ENCODE data around the gene CLCC1. TPM values are rescaled to one million over a fixed set of nuclear protein-coding genes. Genes with fewer than 3 reads are reported as not detected.
"Not testable (repeated sequence)": the region's sequence is repeated elsewhere in the genome, so short reads cannot be mapped to it uniquely, and the experiment has no call there.

The CLCC1 gene
- total RNA-seq, 4 donors from 2014 or later = 14.4 to 56.1 (median 18.9) TPM

- Histone ChIP-seq H3K4me1 (no peaks in the 10 kb centered on the region), H3K9me3 (no peaks in the 10 kb centered on the region), H3K4me3 (no peak overlapping the region), H3K36me3 (peaks cover 0 to 34% (median 0%) of the 10 kb centered on the region in 3 donors), H3K27me3 (no peaks in the 10 kb centered on the region), H3K27ac (no peak overlapping the region)
- no peak for DNase-seq
- TF ChIP-seq CTCF (IDR thresholded peaks at IDR 0.05) = no peak
These were observed 15.3 kb downstream of the CLCC1 start for GRCh38 chr1:108947871-108948525.

DNA sequence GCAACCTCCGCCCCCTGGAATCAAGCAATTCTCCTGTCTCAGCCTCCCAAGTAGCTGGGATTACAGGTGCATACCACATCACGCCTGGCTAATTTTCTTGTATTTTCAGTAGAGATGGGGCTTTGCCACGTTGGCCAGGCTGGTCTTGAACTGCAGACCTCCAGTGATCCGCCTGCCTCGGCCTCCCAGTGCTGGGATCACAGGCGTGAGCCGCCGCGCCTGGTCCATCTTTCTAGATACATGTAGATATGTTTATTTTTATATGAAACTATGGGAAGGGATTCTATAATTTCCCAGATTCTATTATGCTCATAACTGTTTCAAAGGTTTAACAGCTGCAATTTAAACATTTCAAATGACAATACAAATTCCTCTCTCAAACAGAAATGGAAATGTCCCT lies 27.1 kb downstream of the CLCC1 start:
- DNase-seq = no peak
- no peak for TF ChIP-seq CTCF (IDR thresholded peaks at IDR 0.05)
- TF ChIP-seq POLR2A (IDR thresholded peaks at IDR 0.05) = no peak
- Histone ChIP-seq H3K27ac (no peak overlapping the region), H3K4me3 (no peak overlapping the region), H3K4me1 (no peaks in the 10 kb centered on the region), H3K27me3 (no peaks in the 10 kb centered on the region), H3K9me3 (no peaks in the 10 kb centered on the region), H3K36me3 (peaks cover 0 to 87% (median 0%) of the 10 kb centered on the region in 3 donors)

DNA sequence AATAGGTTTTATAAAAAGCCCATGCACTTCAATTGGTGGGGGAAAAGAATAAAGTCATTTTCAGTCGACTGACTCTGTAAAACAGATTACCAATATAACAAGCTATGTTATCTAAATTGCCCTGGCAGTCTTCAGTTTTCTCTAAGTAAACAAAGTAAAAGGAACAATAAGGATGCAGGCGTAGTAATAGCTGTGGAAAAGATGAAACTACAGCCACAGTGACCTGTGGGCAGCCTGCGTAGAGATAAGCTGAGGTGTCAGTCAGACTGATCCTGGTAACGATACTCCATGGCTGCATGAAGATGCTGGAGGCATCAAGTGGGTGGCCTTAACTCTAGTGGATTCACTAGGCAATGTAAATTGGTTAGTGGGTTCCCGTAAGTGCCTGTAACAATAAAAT lies 29.3 kb downstream of the CLCC1 start:
- Histone ChIP-seq H3K36me3 (peaks cover 0 to 96% (median 0%) of the 10 kb centered on the region in 3 donors), H3K27ac (no peak overlapping the region), H3K9me3 (no peaks in the 10 kb centered on the region), H3K27me3 (no peaks in the 10 kb centered on the region), H3K4me1 (no peaks in the 10 kb centered on the region), H3K4me3 (no peak overlapping the region)
- TF ChIP-seq CTCF (IDR thresholded peaks at IDR 0.05) (no peak), POLR2A (IDR thresholded peaks at IDR 0.05) (no peak)
- no peak for DNase-seq

- DNase-seq, H3K27ac ChIP-seq, H3K9me3 ChIP-seq, H3K4me3 ChIP-seq, H3K27me3 ChIP-seq, H3K4me1 ChIP-seq: not testable (repeated sequence)
- H3K36me3 ChIP-seq = peaks cover 0 to 93% (median 0%) of the 10 kb centered on the region in 3 donors
These were observed 35.7 kb downstream of the CLCC1 start for GRCh38 chr1:108927565-108927964.

DNA sequence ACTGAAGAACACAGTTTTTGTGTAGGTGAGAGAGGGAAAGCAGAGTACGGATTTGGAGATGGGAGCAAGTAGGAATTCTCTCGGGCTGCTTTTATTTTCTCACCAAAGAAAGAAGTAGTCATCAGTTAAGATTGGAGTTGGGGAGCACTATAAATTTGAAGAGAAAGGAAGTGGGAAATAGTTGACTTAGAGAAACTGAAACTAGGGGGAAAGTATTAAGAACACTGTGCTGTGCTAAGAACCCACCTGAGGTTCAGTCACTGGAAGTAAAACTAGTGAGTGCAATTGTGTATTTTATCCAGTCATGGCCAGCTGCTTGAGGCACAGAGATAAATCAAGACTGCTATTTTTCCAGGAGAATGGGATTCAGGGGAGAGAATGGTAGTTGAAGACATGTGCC lies 37.4 kb downstream of the CLCC1 start:
- no peak for TF ChIP-seq CTCF (IDR thresholded peaks at IDR 0.05)
- TF ChIP-seq POLR2A (IDR thresholded peaks at IDR 0.05) = no peak
- Histone ChIP-seq H3K9me3 (no peaks in the 10 kb centered on the region), H3K27me3 (no peaks in the 10 kb centered on the region), H3K27ac (no peak overlapping the region), H3K4me1 (no peaks in the 10 kb centered on the region), H3K4me3 (no peak overlapping the region), H3K36me3 (peaks cover 0 to 84% (median 0%) of the 10 kb centered on the region in 3 donors)
- no peak for DNase-seq

DNA sequence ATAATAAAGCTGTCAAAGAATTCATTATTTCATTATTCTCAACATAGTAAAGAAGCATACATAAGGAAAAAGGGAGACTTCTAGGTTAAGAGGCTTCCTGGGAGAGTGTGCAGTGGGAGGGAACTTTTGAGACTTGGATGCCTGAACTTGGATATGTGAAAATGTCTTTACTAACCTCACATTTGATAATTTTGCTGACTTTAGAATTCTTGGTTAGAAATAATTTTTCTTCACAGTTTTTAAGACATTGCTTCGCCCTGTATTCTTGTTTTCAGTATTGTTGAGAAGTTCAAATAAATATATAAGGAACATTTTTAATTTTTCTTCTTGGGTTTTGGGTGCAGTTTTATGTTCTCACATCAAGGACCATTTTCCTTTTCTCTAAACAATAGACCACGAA lies 46.5 kb downstream of the CLCC1 start:
- H3K4me1 ChIP-seq = no peaks in the 10 kb centered on the region
- no peak for TF ChIP-seq POLR2A (IDR thresholded peaks at IDR 0.05)
- TF ChIP-seq CTCF (IDR thresholded peaks at IDR 0.05) = no peak
- peaks cover 0 to 15% (median 0%) of the 10 kb centered on the region in 3 donors for H3K36me3 ChIP-seq
- DNase-seq = no peak
- H3K27ac ChIP-seq = no peak overlapping the region
- H3K27me3 ChIP-seq = no peaks in the 10 kb centered on the region
- no peak overlapping the region for H3K4me3 ChIP-seq
- H3K9me3 ChIP-seq = no peaks in the 10 kb centered on the region

Small RNAs within 50 kb of the gene (small RNA-seq; reads per million reads assigned to genes)
- 0 reads per million in 2 donors for gene BX679664.2

Other genes with a start within 250 kb of the CLCC1 start
- 100 to 1,000 TPM in 1 of 4 donors, 10 to 100 TPM in 3; 51.3 to 106 (median 64.2) TPM for gene STXBP3, start 216.8 kb downstream of the CLCC1 start, total RNA-seq
- gene AKNAD1, start 106.4 kb downstream of the CLCC1 start, total RNA-seq = not detected
- gene GPSM2, start 86.5 kb downstream of the CLCC1 start, total RNA-seq = 10 to 100 TPM; 23.1 to 24.9 (median 23.9) TPM
- 10 to 100 TPM in 1 of 4 donors, 1 to 10 TPM in 3; 2.9 to 16.5 (median 7.7) TPM for gene WDR47, start 78.6 kb upstream of the CLCC1 start, total RNA-seq
- gene TAF13, start 112.5 kb upstream of the CLCC1 start, total RNA-seq = 10 to 100 TPM; 21.2 to 39.6 (median 22.8) TPM
- 10 to 100 TPM; 11.3 to 17.3 (median 13.7) TPM for gene TMEM167B, start 127.3 kb upstream of the CLCC1 start, total RNA-seq
- gene ELAPOR1, start 150.6 kb upstream of the CLCC1 start, total RNA-seq = 100 to 1,000 TPM in 2 of 4 donors, 10 to 100 TPM in 2; 57.8 to 138 (median 98.0) TPM

Data from Peyer's patch (tissue), 4 donors.